HepG2 (cell line): ENCODE data around the gene ACER2. TPM values are rescaled to one million over a fixed set of nuclear protein-coding genes. Genes with fewer than 3 reads are reported as not detected.

Experiments
- ARNT ChIP-seq: fragments of 450-650 bp; IDR thresholded peaks from 2 replicates; pipeline ENCODE4 v1.6.1; 2017
- FLYWCH1 ChIP-seq: sonication (generic); formaldehyde crosslinking; IDR thresholded peaks from 2 replicates; pipeline ENCODE4 v1.8.1; 2023; ENCODE audit warnings: mild to moderate bottlenecking, missing genetic modification reagents
- GTF2F1 ChIP-seq: fragments of 150-350 bp; IDR thresholded peaks from 2 replicates; pipeline ENCODE4 v1.6.1; 2014; ENCODE audit warnings: low read length
- HIC2 ChIP-seq: sonication (generic); formaldehyde crosslinking; IDR thresholded peaks from 2 replicates; pipeline ENCODE4 v1.9.0; 2022; ENCODE audit warnings: low read depth, missing genetic modification reagents
- KAT2B ChIP-seq: fragments of 150-350 bp; IDR thresholded peaks from 2 replicates; pipeline ENCODE4 v1.6.1; 2014; ENCODE audit warnings: low read depth, low read length, borderline replicate concordance
- PAX8 ChIP-seq: sonication (generic); formaldehyde crosslinking; IDR thresholded peaks from 2 replicates; pipeline ENCODE4 v1.8.0; 2022; ENCODE audit warnings: mild to moderate bottlenecking, missing genetic modification reagents, borderline replicate concordance
- POLR2A ChIP-seq, 2 experiments: IDR thresholded peaks; 2 replicates each; pipeline ENCODE4 v1.6.1; 2011; ENCODE audit warnings: low read depth in 2 of 2, low read length in 2 of 2, mild to moderate bottlenecking in 1 of 2, moderate library complexity in 1 of 2; ENCODE audit not compliant: insufficient read depth in 1 of 2
- TBX2 ChIP-seq: sonication (generic); formaldehyde crosslinking; IDR thresholded peaks from 2 replicates; pipeline ENCODE4 v1.5.0; 2020; ENCODE audit warnings: missing genetic modification reagents, mild to moderate bottlenecking, borderline replicate concordance
- THAP7 ChIP-seq: sonication (generic); formaldehyde crosslinking; IDR thresholded peaks from 2 replicates; pipeline ENCODE4 v1.8.1; 2023; ENCODE audit warnings: mild to moderate bottlenecking, missing genetic modification reagents
- YEATS2 ChIP-seq: sonication (generic); formaldehyde crosslinking; IDR thresholded peaks from 2 replicates; pipeline ENCODE4 v1.4.0; 2020; ENCODE audit warnings: missing genetic modification reagents, borderline replicate concordance
- ZBTB40 ChIP-seq, 2 experiments: fragments of 450-650 bp in 1 of 2; sonication (generic) in 1 of 2; formaldehyde crosslinking in 1 of 2; IDR thresholded peaks; 2 replicates each; pipeline versions ENCODE4 v1.6.1 to v1.8.0; 2016 to 2022; ENCODE audit warnings: antibody characterized with exemption in 1 of 2, mild to moderate bottlenecking in 1 of 2, missing genetic modification reagents in 1 of 2
- ZC3H13 ChIP-seq: sonication (generic); formaldehyde crosslinking; IDR thresholded peaks from 2 replicates; pipeline ENCODE4 v1.8.1; 2023; ENCODE audit warnings: mild to moderate bottlenecking, missing genetic modification reagents, moderate library complexity
- ZFP62 ChIP-seq: sonication (generic); formaldehyde crosslinking; IDR thresholded peaks from 2 replicates; pipeline ENCODE4 v1.4.0; 2020; ENCODE audit warnings: missing genetic modification reagents
- ZNF44 ChIP-seq: sonication (generic); formaldehyde crosslinking; IDR thresholded peaks from 2 replicates; pipeline ENCODE4 v1.5.1; 2020; ENCODE audit warnings: mild to moderate bottlenecking, missing genetic modification reagents
- ZNF605 ChIP-seq: sonication (generic); formaldehyde crosslinking; IDR thresholded peaks from 2 replicates; pipeline ENCODE4 v1.8.0; 2022; ENCODE audit warnings: mild to moderate bottlenecking, missing genetic modification reagents
- ZNF691 ChIP-seq: sonication (generic); formaldehyde crosslinking; IDR thresholded peaks from 2 replicates; pipeline ENCODE4 v1.4.0; 2020; ENCODE audit warnings: missing genetic modification reagents, low read depth, mild to moderate bottlenecking, borderline replicate concordance
- ZNF746 ChIP-seq: sonication (generic); formaldehyde crosslinking; IDR thresholded peaks from 2 replicates; pipeline ENCODE4 v1.8.0; 2022; ENCODE audit warnings: mild to moderate bottlenecking, missing genetic modification reagents
- ZNF749 ChIP-seq: sonication (generic); formaldehyde crosslinking; IDR thresholded peaks from 2 replicates; pipeline ENCODE4 v1.8.0; 2022; ENCODE audit warnings: mild to moderate bottlenecking, missing genetic modification reagents, moderate library complexity, borderline replicate concordance
- ZNF839 ChIP-seq: sonication (generic); formaldehyde crosslinking; IDR thresholded peaks from 2 replicates; pipeline ENCODE4 v1.4.0; 2020; ENCODE audit warnings: missing genetic modification reagents, mild to moderate bottlenecking, borderline replicate concordance
- polyA plus RNA-seq, 8 experiments: library from polyadenylated mRNA; depleted of rRNA in 3 of 8; stranded (reverse) in 7 of 8; unstranded in 1 of 8; fragments of >200 nt; fragmentation: Illumina TruSeq in 4 of 8; extraction: Trizol in 4 of 8; gene quantifications; 2 replicates each; pipeline versions ENCODE4 v1.2.1 to v1.2.3, GENCODE V29; 2011 to 2016; ENCODE audit warnings: low read depth in 4 of 8, missing spikeins in 1 of 8, mixed read lengths in 1 of 8; ENCODE audit not compliant: insufficient read depth in 1 of 8
- total RNA-seq, 5 experiments: library from RNA; depleted of rRNA; stranded (reverse); fragments of >200 nt; fragmentation: Illumina TruSeq; extraction: Trizol; gene quantifications; 2 replicates each; pipeline ENCODE4 v1.2.3, GENCODE V29; 2016; ENCODE audit warnings: low read depth in 1 of 5

ACER2 gene
- total and polyA plus RNA-seq, 2 of the 13 experiments (the other 11 are each of a cell fraction or from before 2014, with no cell fraction given), result 1.9 to 3.4 TPM

- TF ChIP-seq YEATS2 (CRISPR knock-in tag) (no peak), ZNF749 (no peak), FLYWCH1 (CRISPR knock-in tag) (0 out of 2 replicates have a peak, but pooled peaks have one; percentile 29), ZBTB40 (IDR thresholded peaks at IDR 0.05) (no peak), ZBTB40 (CRISPR knock-in tag; IDR thresholded peaks at IDR 0.05) (no peak), GTF2F1 (no peak), ZNF44 (CRISPR knock-in tag) (no peak), HIC2 (no peak), TBX2 (CRISPR knock-in tag) (no peak), THAP7 (CRISPR knock-in tag) (no peak), ZNF605 (CRISPR knock-in tag) (no peak), ZFP62 (CRISPR knock-in tag) (no peak), ZNF839 (no peak), PAX8 (CRISPR knock-in tag) (no peak), POLR2A (IDR thresholded peaks at IDR 0.05; ENCODE audit: insufficient read depth in 1 of 2, low read depth in 2 of 2, low read length in 2 of 2) (no peak), ZNF746 (CRISPR knock-in tag) (no peak), KAT2B (no peak), ARNT (no peak), ZC3H13 (0 out of 2 replicates have a peak, but pooled peaks have one; percentile 2), ZNF691 (CRISPR knock-in tag) (no peak)
Observed at GRCh38 chr9:19379697-19380046, 29.1 kb upstream of the ACER2 start (continued).
